HepG2 (cell line): ENCODE results near the gene CTTNBP2NL. TPM values are rescaled to one million over a fixed set of nuclear protein-coding genes. Genes with fewer than 3 reads are reported as not detected.

Source experiments
- ATAC-seq: fragments of 200-7000 bp; cut with Tn5 transposase; 3 replicates; pipeline ENCODE4 v1.9.1; 2020; ENCODE audit warnings: mild to moderate bottlenecking, moderate library complexity
- BruUV-seq: library from RNA; stranded (reverse); fragments of 400-500 nt; replicated peaks from 2 replicates; lab custom pipeline; 2021; lab: Mats Ljungman, UMichigan
- CTCF ChIA-PET: fragments of 300-600 bp; formaldehyde crosslinking; extraction: SDS; loops from one replicate; lab custom pipeline; 2021; ENCODE audit warnings: low total read pairs, inconsistent platforms, low intra/inter-chr PET ratio; lab: Yijun Ruan, JAX
- POLR2A ChIA-PET: fragments of 350-600 bp; sonication (Branson Sonifier 250); formaldehyde crosslinking; loops from one replicate; lab custom pipeline; 2020; ENCODE audit warnings: antibody characterized with exemption, inconsistent platforms; lab: Yijun Ruan, JAX
- DNase-seq: peaks from one replicate; pipeline ENCODE4 v3.0.0-alpha.2; 2015; ENCODE audit warnings: low spot score
- FAIRE-seq: peaks from 3 replicates; lab custom pipeline; 2011; peaks lifted over from hg19 to GRCh38; lab: Jason Lieb, UNC
- H2AFZ ChIP-seq: one replicate; pipeline ENCODE4 v1.6.1; 2011; ENCODE audit warnings: low read length, inconsistent platforms
- H3K27ac ChIP-seq: fragments of 300-600 bp; 3 replicates; pipeline ENCODE4 v1.8.0; 2011; ENCODE audit warnings: mixed run types, mild to moderate bottlenecking, mixed read lengths, low read length, inconsistent platforms; ENCODE audit not compliant: insufficient read depth; ENCODE audit errors: extremely low read length
- H3K27me3 ChIP-seq, 2 experiments: fragments of 200-600 bp in 1 of 2; 2 replicates in 1 of 2; 3 replicates in 1 of 2; pipeline versions ENCODE4 v1.6.0 to v1.8.0; 2011; ENCODE audit warnings: low read length in 2 of 2, mild to moderate bottlenecking in 2 of 2, moderate library complexity in 2 of 2, inconsistent platforms in 1 of 2; ENCODE audit not compliant: insufficient read depth in 2 of 2, control insufficient read depth in 1 of 2
- H3K36me3 ChIP-seq, 2 experiments: fragments of 200-600 bp in 1 of 2; replicated peaks in 1 of 2; 2 replicates in 1 of 2; 3 replicates in 1 of 2; pipeline versions ENCODE4 v1.5.1 to v1.8.0; 2011; ENCODE audit warnings: low read length in 2 of 2, inconsistent platforms in 1 of 2; ENCODE audit not compliant: insufficient read depth in 2 of 2, control insufficient read depth in 1 of 2
- H3K4me1 ChIP-seq: 2 replicates; pipeline ENCODE4 v1.5.1; 2012; ENCODE audit warnings: low read length, inconsistent platforms; ENCODE audit not compliant: insufficient read depth
- H3K4me2 ChIP-seq: 2 replicates; pipeline ENCODE4 v1.6.0; 2011; ENCODE audit warnings: low read depth, low read length, inconsistent platforms
- H3K4me3 ChIP-seq, 3 experiments: fragments of 200-600 bp in 1 of 3; sonication (generic), shearing (Covaris generic) in 1 of 3; replicated peaks in 1 of 3; 2 replicates each; pipeline ENCODE4 v1.5.1; 2011 to 2016; ENCODE audit warnings: low read length in 3 of 3, inconsistent platforms in 2 of 3, low read depth in 2 of 3, mild to moderate bottlenecking in 2 of 3, control low read depth in 1 of 3, mixed read lengths in 1 of 3; ENCODE audit not compliant: insufficient read depth in 1 of 3
- H3K79me2 ChIP-seq: one replicate; pipeline ENCODE4 v1.6.1; 2011; ENCODE audit warnings: low read length, inconsistent platforms; ENCODE audit not compliant: insufficient read depth
- H3K9ac ChIP-seq: 2 replicates; pipeline ENCODE4 v1.6.0; 2011; ENCODE audit warnings: mild to moderate bottlenecking, low read depth, low read length, inconsistent platforms; ENCODE audit not compliant: insufficient read depth
- H3K9me3 ChIP-seq: 2 replicates; pipeline ENCODE4 v1.5.1; 2012; ENCODE audit warnings: mild to moderate bottlenecking, low read length
- H4K20me1 ChIP-seq: 2 replicates; pipeline ENCODE4 v1.6.0; 2011; ENCODE audit warnings: inconsistent platforms, mild to moderate bottlenecking, low read length, moderate library complexity; ENCODE audit not compliant: insufficient read depth
- ARNT ChIP-seq: fragments of 450-650 bp; IDR thresholded peaks from 2 replicates; pipeline ENCODE4 v1.6.1; 2017
- ELF4 ChIP-seq: sonication (generic); formaldehyde crosslinking; IDR thresholded peaks from 2 replicates; pipeline ENCODE4 v1.5.0; 2020; ENCODE audit warnings: missing genetic modification reagents, mild to moderate bottlenecking, moderate library complexity, borderline replicate concordance
- GTF3A ChIP-seq: sonication (generic); formaldehyde crosslinking; conservative IDR thresholded peaks from 2 replicates; pipeline ENCODE4 v1.4.0; 2020; ENCODE audit warnings: mild to moderate bottlenecking, missing genetic modification reagents
- HMG20B ChIP-seq: conservative IDR thresholded peaks from 2 replicates; pipeline ENCODE4 v1.6.1; 2016; ENCODE audit warnings: missing genetic modification reagents, missing compliant biosample characterization
- IRF2 ChIP-seq: IDR thresholded peaks from 2 replicates; pipeline ENCODE4 v1.6.1; 2018; ENCODE audit warnings: missing genetic modification reagents, missing compliant biosample characterization
- KLF12 ChIP-seq: sonication (generic); formaldehyde crosslinking; IDR thresholded peaks from 2 replicates; pipeline ENCODE4 v1.4.0; 2020; ENCODE audit warnings: missing genetic modification reagents, borderline replicate concordance
- NFE2 ChIP-seq: sonication (generic); formaldehyde crosslinking; IDR thresholded peaks from 2 replicates; pipeline ENCODE4 v1.4.0; 2020; ENCODE audit warnings: missing genetic modification reagents
- PHF21A ChIP-seq: sonication (generic); formaldehyde crosslinking; IDR thresholded peaks from 2 replicates; pipeline ENCODE4 v1.5.0; 2020; ENCODE audit warnings: mild to moderate bottlenecking, missing genetic modification reagents
- RBM39 ChIP-seq: fragments of 200-400 bp; formaldehyde crosslinking; IDR thresholded peaks from one replicate; pipeline ENCODE4 v1.6.1; 2018; ENCODE audit warnings: antibody characterized with exemption, mild to moderate bottlenecking, low read depth, low read length; ENCODE audit not compliant: poor library complexity, severe bottlenecking
- ZSCAN31 ChIP-seq: sonication (generic); formaldehyde crosslinking; IDR thresholded peaks from 2 replicates; pipeline ENCODE4 v1.5.0; 2020; ENCODE audit warnings: low read depth, mild to moderate bottlenecking, missing genetic modification reagents
- WGBS: methylation state at CpG from one replicate; pipeline ENCODE4 v1.1.6; 2017; ENCODE audit warnings: low lambda C conversion rate; 5-methylcytosine and 5-hydroxymethylcytosine counted together
- in situ Hi-C: cut with HindIII; loops from 2 replicates; pipeline ENCODE4 v1.10.0; 2017; ENCODE audit warnings: low pct_unique_long_range_greater_than_20kb; ENCODE audit not compliant: extremely low pct_ligation_motif_present
- intact Hi-C: fragments of 100-400 bp; cut with micrococcal nuclease; formaldehyde crosslinking; loops from one replicate; pipeline ENCODE4 v1.10.0; 2022; ENCODE audit not compliant: unreplicated experiment
- polyA plus RNA-seq, 8 experiments: library from polyadenylated mRNA; depleted of rRNA in 3 of 8; stranded (reverse) in 7 of 8; unstranded in 1 of 8; fragments of >200 nt; fragmentation: Illumina TruSeq in 4 of 8; extraction: Trizol in 4 of 8; gene quantifications; 2 replicates each; pipeline versions ENCODE4 v1.2.1 to v1.2.3, GENCODE V29; 2011 to 2016; ENCODE audit warnings: low read depth in 4 of 8, missing spikeins in 1 of 8, mixed read lengths in 1 of 8; ENCODE audit not compliant: insufficient read depth in 1 of 8
- total RNA-seq, 5 experiments: library from RNA; depleted of rRNA; stranded (reverse); fragments of >200 nt; fragmentation: Illumina TruSeq; extraction: Trizol; gene quantifications; 2 replicates each; pipeline ENCODE4 v1.2.3, GENCODE V29; 2016; ENCODE audit warnings: low read depth in 1 of 5
- TF ChIP-seq, protein P1 (sequence below): sonication (generic); formaldehyde crosslinking; IDR thresholded peaks from 2 replicates; pipeline ENCODE4 v1.4.0; 2020; ENCODE audit warnings: missing genetic modification reagents
- TF ChIP-seq, protein P2 (sequence below): IDR thresholded peaks from 2 replicates; pipeline ENCODE4 v1.6.1; 2012; ENCODE audit warnings: low read depth, low read length, improper control_type of control experiment
- TF ChIP-seq, protein P3 (sequence below): sonication (generic); formaldehyde crosslinking; IDR thresholded peaks from 2 replicates; pipeline ENCODE4 v1.8.0; 2022; ENCODE audit warnings: missing genetic modification reagents, mild to moderate bottlenecking, inconsistent platforms, borderline replicate concordance
- TF ChIP-seq, protein P4 (sequence below): sonication (generic); formaldehyde crosslinking; IDR thresholded peaks from 2 replicates; pipeline ENCODE4 v1.5.1; 2020; ENCODE audit warnings: mild to moderate bottlenecking, moderate library complexity, missing genetic modification reagents

The CTTNBP2NL gene
- total and polyA plus RNA-seq, 2 of the 13 experiments (the other 11 are each of a cell fraction or from before 2014, with no cell fraction given), result 2.1 to 4.1 TPM

DNA sequence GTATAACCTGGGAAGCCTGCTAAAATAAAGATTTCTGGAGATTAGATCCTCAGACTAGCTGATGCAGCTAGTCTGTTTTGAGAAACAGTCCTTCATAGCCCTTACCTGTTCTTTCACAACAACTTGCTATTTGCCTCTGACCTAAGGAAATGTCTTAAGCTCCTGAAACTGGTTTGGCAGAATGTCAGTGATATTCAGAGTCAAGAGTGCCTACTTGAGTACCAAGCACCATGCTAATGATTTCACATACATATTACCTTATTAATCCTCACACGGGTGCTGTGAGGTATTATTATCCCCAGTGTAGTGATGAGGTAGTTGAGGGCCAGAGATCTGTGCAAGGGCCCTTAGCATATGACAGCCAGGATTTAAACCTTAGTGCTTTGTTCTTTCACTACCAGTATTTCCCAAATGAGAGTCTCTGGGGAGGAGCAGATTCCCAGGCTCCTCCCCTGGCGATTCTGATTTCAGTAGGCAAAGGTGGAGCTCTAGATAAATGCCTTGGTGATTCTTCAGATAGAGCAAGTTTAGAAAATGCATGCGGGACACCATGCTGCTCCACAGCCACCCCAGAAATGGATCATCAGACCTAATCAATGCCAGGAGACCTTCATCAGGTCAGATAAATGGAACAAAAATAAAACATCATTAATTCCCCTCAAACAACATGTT, 65.3 kb downstream of the CTTNBP2NL start:
- no peak for ATAC-seq
- H4K20me1 ChIP-seq, result no peaks in the 10 kb centered on the region
- peak overlapping the region; percentile 65 for H3K4me2 ChIP-seq
- H2AFZ ChIP-seq, result no peak overlapping the region
- H3K4me1 ChIP-seq, result peaks cover 41% of the 10 kb centered on the region
- H3K27ac ChIP-seq, result no peak overlapping the region
- DNase-seq, result no peak
- FAIRE-seq, result no peak
- no peaks in the 10 kb centered on the region for H3K79me2 ChIP-seq
- intact Hi-C loops (no loop called here), in situ Hi-C loops (loop anchor here (5.0 kb wide), 1 partner anchor 64 kb away; the partner anchor contains the start of gene CTTNBP2NL)
- ChIA-PET POLR2A (interaction anchor here (1.6 kb wide), 1 partner anchor 65 kb away, joined by 5 read pairs; the partner anchor contains the start of gene CTTNBP2NL), CTCF (no interaction called here)
- H3K9me3 ChIP-seq, result no peaks in the 10 kb centered on the region
- H3K36me3 ChIP-seq, result peaks cover 6 to 12% of the 10 kb centered on the region in 2 experiments; a peak in 3 of 5 replicates
- no peak overlapping the region for H3K9ac ChIP-seq
- 77% methylated on average over 3 of the region's 3 CpGs for WGBS
- H3K27me3 ChIP-seq, result no peaks in the 10 kb centered on the region; a peak in 1 of 5 replicates
- no TSS peak for BruUV-seq
- no peak overlapping the region for H3K4me3 ChIP-seq
- TF ChIP-seq, protein P1, sequence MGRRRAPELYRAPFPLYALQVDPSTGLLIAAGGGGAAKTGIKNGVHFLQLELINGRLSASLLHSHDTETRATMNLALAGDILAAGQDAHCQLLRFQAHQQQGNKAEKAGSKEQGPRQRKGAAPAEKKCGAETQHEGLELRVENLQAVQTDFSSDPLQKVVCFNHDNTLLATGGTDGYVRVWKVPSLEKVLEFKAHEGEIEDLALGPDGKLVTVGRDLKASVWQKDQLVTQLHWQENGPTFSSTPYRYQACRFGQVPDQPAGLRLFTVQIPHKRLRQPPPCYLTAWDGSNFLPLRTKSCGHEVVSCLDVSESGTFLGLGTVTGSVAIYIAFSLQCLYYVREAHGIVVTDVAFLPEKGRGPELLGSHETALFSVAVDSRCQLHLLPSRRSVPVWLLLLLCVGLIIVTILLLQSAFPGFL (CRISPR knock-in tag), result no peak
- TF ChIP-seq ARNT (no peak), HMG20B (CRISPR knock-in tag) (no peak), IRF2 (CRISPR knock-in tag) (no peak), RBM39 (no peak), PHF21A (CRISPR knock-in tag) (no peak), ZSCAN31 (no peak), GTF3A (CRISPR knock-in tag) (no peak), NFE2 (CRISPR knock-in tag) (no peak), ELF4 (CRISPR knock-in tag) (no peak), KLF12 (CRISPR knock-in tag) (no peak)
- TF ChIP-seq, protein P2, sequence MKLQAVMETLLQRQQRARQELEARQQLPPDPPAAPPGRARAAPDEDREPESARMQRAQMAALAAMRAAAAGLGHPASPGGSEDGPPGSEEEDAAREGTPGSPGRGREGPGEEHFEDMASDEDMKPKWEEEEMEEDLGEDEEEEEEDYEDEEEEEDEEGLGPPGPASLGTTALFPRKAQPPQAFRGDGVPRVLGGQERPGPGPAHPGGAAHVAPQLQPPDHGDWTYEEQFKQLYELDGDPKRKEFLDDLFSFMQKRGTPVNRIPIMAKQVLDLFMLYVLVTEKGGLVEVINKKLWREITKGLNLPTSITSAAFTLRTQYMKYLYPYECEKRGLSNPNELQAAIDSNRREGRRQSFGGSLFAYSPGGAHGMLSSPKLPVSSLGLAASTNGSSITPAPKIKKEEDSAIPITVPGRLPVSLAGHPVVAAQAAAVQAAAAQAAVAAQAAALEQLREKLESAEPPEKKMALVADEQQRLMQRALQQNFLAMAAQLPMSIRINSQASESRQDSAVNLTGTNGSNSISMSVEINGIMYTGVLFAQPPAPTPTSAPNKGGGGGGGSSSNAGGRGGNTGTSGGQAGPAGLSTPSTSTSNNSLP, result no peak
- TF ChIP-seq, protein P3, sequence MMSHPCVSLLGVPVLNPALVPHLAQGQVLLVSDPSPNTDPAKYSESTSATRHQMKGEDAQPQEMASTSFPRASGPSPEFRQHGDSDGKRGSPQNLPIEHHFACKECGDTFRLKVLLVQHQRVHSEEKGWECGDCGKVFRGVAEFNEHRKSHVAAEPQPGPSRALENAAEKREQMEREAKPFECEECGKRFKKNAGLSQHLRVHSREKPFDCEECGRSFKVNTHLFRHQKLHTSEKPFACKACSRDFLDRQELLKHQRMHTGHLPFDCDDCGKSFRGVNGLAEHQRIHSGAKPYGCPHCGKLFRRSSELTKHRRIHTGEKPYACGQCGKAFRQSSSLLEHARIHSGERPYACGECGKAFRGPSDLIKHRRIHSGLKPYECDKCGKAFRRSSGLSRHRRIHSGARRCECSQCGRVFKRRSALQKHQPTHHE (CRISPR knock-in tag), result no peak
- TF ChIP-seq, protein P4, sequence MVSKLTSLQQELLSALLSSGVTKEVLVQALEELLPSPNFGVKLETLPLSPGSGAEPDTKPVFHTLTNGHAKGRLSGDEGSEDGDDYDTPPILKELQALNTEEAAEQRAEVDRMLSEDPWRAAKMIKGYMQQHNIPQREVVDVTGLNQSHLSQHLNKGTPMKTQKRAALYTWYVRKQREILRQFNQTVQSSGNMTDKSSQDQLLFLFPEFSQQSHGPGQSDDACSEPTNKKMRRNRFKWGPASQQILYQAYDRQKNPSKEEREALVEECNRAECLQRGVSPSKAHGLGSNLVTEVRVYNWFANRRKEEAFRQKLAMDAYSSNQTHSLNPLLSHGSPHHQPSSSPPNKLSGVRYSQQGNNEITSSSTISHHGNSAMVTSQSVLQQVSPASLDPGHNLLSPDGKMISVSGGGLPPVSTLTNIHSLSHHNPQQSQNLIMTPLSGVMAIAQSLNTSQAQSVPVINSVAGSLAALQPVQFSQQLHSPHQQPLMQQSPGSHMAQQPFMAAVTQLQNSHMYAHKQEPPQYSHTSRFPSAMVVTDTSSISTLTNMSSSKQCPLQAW (CRISPR knock-in tag), result no peak
